Sigmoid colon (tissue), 7 donors: Measurements from ENCODE around the gene NFKB1. TPM values are rescaled to one million over a fixed set of nuclear protein-coding genes. Genes with fewer than 3 reads are reported as not detected.

ENCODE experiments used
- DNase-seq: peaks from one replicate; pipeline ENCODE4 v3.0.0-alpha.2; 2019
- H3K27ac ChIP-seq, 4 donors: fragments of 200-600 bp; sonication (generic); one replicate each; pipeline ENCODE4 v1.5.1; 2016 to 2019; ENCODE audit warnings: mild to moderate bottlenecking in 1 of 4
- H3K27me3 ChIP-seq, 3 donors: fragments of 200-600 bp; sonication (generic); one replicate each; pipeline ENCODE4 v1.5.1; 2019; ENCODE audit warnings: mild to moderate bottlenecking in 1 of 3
- H3K36me3 ChIP-seq, 4 donors: fragments of 200-600 bp; sonication (generic); one replicate each; pipeline ENCODE4 v1.5.1; 2016 to 2019
- H3K4me1 ChIP-seq, 4 donors: fragments of 200-600 bp; sonication (generic); one replicate each; pipeline ENCODE4 v1.5.1; 2017 to 2019
- H3K4me3 ChIP-seq, 4 donors: fragments of 200-600 bp; sonication (generic); one replicate each; pipeline ENCODE4 v1.5.1; 2017 to 2019; ENCODE audit warnings: mild to moderate bottlenecking in 2 of 4, moderate library complexity in 1 of 4
- H3K9me3 ChIP-seq, 4 donors: fragments of 200-600 bp in 3 of 4; sonication (generic) in 3 of 4; one replicate each; pipeline versions ENCODE4 v1.5.1 to v1.6.1; 2013 to 2019
- CTCF ChIP-seq, 4 experiments: fragments of 450-650 bp in 3 of 4; fragments of 200-600 bp in 1 of 4; IDR thresholded peaks; one replicate each; pipeline ENCODE4 v1.5.1; 2016 to 2019; ENCODE audit warnings: antibody characterized with exemption in 4 of 4, mild to moderate bottlenecking in 3 of 4, moderate library complexity in 2 of 4
- EP300 ChIP-seq, 4 donors: sonication (generic); formaldehyde crosslinking; IDR thresholded peaks; one replicate each; pipeline ENCODE4 v1.6.1; 2017; ENCODE audit warnings: antibody characterized with exemption in 4 of 4
- POLR2A ChIP-seq, 2 donors: fragments of 450-650 bp; IDR thresholded peaks; one replicate each; pipeline ENCODE4 v1.6.1; 2016; ENCODE audit warnings: antibody characterized with exemption in 2 of 2, mild to moderate bottlenecking in 2 of 2, moderate library complexity in 2 of 2
- POLR2AphosphoS5 ChIP-seq, 4 donors: sonication (generic); formaldehyde crosslinking; IDR thresholded peaks; one replicate each; pipeline ENCODE4 v1.6.1; 2017; ENCODE audit warnings: antibody characterized with exemption in 4 of 4
- WGBS, 2 donors: extraction: QIAGEN DNeasy Blood & Tissue Kit; methylation state at CpG; one replicate each; pipeline ENCODE4 v1.1.7; 2013; 5-methylcytosine and 5-hydroxymethylcytosine counted together
- intact Hi-C: fragments of 100-400 bp; cut with DNase I; formaldehyde crosslinking; loops from one replicate; pipeline ENCODE4 v1.15.1; 2023
- polyA plus RNA-seq, 3 donors: library from polyadenylated mRNA; stranded (reverse); fragments of 200-250 nt; gene quantifications; one replicate each; pipeline ENCODE4 v1.2.3, GENCODE V29; 2013
- total RNA-seq, 4 donors: library from RNA; depleted of rRNA; stranded (reverse); fragments of >200 nt; gene quantifications; one replicate each; pipeline ENCODE4 v1.1.0, GENCODE V29; 2016
- donor health status: healthy with polysubstance abuse.
- donor health status: Bipolar disorder and iron deficiency.
- donor health status: healthy.

NFKB1 gene
- total and polyA plus RNA-seq, 7 donors: 19.2 to 29.8 (median 27.0) TPM

GRCh38 chr4:102665527-102665926, 164.4 kb downstream of the NFKB1 start:
- no peak overlapping the region for H3K4me3 ChIP-seq
- no peak for DNase-seq
- H3K4me1 ChIP-seq: no peaks in the 10 kb centered on the region
- WGBS, 2 donors: 94 to 96% methylated on average over 3 of the region's 3 CpGs
- no peaks in the 10 kb centered on the region for H3K9me3 ChIP-seq
- H3K27me3 ChIP-seq: no peaks in the 10 kb centered on the region
- peaks cover 0 to 43% (median 2%) of the 10 kb centered on the region in 4 donors for H3K36me3 ChIP-seq
- no peak for TF ChIP-seq CTCF (IDR thresholded peaks at IDR 0.05)
- no peak for TF ChIP-seq POLR2A (IDR thresholded peaks at IDR 0.05)
- TF ChIP-seq EP300 (IDR thresholded peaks at IDR 0.05): no peak
- no peak for TF ChIP-seq POLR2AphosphoS5 (IDR thresholded peaks at IDR 0.05)
- intact Hi-C loops: no loop called here
- no peak overlapping the region for H3K27ac ChIP-seq

Other genes with a start within 250 kb of the NFKB1 start
- gene SLC39A8, start 155.9 kb upstream of the NFKB1 start, total RNA-seq: 1 to 10 TPM; 3.2 to 7.7 (median 5.6) TPM
- 10 to 100 TPM; 18.0 to 44.5 (median 18.7) TPM for gene SLC39A8, start 155.9 kb upstream of the NFKB1 start, polyA plus RNA-seq